Measurements from ENCODE around the gene CHGA. TPM values are rescaled to one million over a fixed set of nuclear protein-coding genes. Genes with fewer than 3 reads are reported as not detected.

The CHGA gene
- total and polyA plus RNA-seq, 4 donors: 0.05 TPM; not detected in 3

DNA sequence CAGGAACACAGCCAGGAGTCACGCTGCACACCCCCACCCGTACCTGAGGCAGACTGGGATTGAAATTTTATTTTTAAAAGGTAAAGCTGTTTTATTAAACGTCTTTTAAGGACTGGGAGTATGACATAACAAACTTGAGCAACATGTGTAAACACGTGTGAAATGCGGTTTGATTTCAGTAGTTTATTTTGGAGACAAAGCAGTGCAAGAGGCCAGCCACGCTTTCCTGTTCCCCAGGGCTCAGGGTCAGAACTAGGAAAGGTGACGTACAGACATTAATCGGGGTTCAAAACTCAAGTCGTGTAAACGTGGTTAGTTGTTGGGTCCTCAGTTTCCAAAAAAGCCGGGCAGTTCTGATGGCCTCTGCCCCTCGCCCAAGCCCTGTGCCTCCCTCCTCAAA, 16.7 kb downstream of the CHGA start:
- TF ChIP-seq, protein P1, sequence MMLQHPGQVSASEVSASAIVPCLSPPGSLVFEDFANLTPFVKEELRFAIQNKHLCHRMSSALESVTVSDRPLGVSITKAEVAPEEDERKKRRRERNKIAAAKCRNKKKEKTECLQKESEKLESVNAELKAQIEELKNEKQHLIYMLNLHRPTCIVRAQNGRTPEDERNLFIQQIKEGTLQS (IDR thresholded peaks at IDR 0.05): no peak
- TF ChIP-seq SP1 (IDR thresholded peaks at IDR 0.05) (no peak), EGR1 (IDR thresholded peaks at IDR 0.05; ENCODE audit: low read depth in 2 of 2) (no peak), RXRA (IDR thresholded peaks at IDR 0.05) (peak in 1 of 2 donors; percentile 77), HNF4A (conservative IDR thresholded peaks at IDR 0.05) (peak in 1 of 2 donors; percentile 56)
- TF ChIP-seq, protein P2, sequence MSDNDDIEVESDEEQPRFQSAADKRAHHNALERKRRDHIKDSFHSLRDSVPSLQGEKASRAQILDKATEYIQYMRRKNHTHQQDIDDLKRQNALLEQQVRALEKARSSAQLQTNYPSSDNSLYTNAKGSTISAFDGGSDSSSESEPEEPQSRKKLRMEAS (IDR thresholded peaks at IDR 0.05): no peak
- Histone ChIP-seq H3K36me3 (ENCODE audit: control insufficient read depth in 4 of 4, insufficient read depth in 3 of 4, low read depth in 1 of 4, low read length in 3 of 4) (peaks cover 0 to 25% (median 4%) of the 10 kb centered on the region in 4 donors), H3K27me3 (ENCODE audit: control insufficient read depth in 4 of 4, insufficient read depth in 4 of 4, low read length in 3 of 4) (no peaks in the 10 kb centered on the region), H3K4me1 (ENCODE audit: control insufficient read depth in 4 of 4, insufficient read depth in 4 of 4, low read length in 3 of 4) (peaks cover 3 to 17% (median 12%) of the 10 kb centered on the region in 4 donors), H3K27ac (ENCODE audit: low read depth in 1 of 2, low read length in 2 of 2) (no peak overlapping the region), H3K9me3 (ENCODE audit: control insufficient read depth in 4 of 4, low read length in 3 of 4) (no peaks in the 10 kb centered on the region), H3K4me3 (ENCODE audit: low read depth in 1 of 3, low read length in 3 of 3) (no peak overlapping the region), H3K9ac (ENCODE audit: low read depth in 1 of 2, low read length in 2 of 2) (no peak overlapping the region)
- no peak for DNase-seq (ENCODE audit: low spot score)
- 51% methylated on average over 12 of the region's 12 CpGs for WGBS

DNA sequence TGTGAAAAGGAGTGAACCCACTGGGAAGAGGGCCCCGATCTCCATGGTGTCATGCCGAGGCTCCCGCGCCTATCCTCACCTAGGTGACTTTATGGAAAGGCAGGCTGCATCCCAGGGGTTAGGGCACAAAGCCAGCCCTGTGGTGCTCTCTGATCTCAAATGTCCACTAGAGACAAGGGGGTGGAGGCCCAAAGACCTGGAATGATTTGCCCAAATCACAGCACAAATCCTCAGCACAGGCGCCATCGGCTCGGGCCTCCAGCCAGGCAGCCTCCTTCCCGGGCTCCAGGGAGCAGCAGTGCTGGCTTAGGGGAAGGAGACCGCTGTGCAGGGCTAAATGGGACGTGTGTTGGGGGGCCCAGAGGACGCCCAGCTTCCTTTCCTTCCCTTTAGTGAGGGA, 17.6 kb downstream of the CHGA start:
- Histone ChIP-seq H3K27ac (ENCODE audit: low read depth in 1 of 2, low read length in 2 of 2) (no peak overlapping the region), H3K27me3 (ENCODE audit: control insufficient read depth in 4 of 4, insufficient read depth in 4 of 4, low read length in 3 of 4) (no peaks in the 10 kb centered on the region), H3K36me3 (ENCODE audit: control insufficient read depth in 4 of 4, insufficient read depth in 3 of 4, low read depth in 1 of 4, low read length in 3 of 4) (peaks cover 0 to 30% (median 6%) of the 10 kb centered on the region in 4 donors), H3K4me3 (ENCODE audit: low read depth in 1 of 3, low read length in 3 of 3) (no peak overlapping the region), H3K9ac (ENCODE audit: low read depth in 1 of 2, low read length in 2 of 2) (no peak overlapping the region), H3K9me3 (ENCODE audit: control insufficient read depth in 4 of 4, low read length in 3 of 4) (no peaks in the 10 kb centered on the region), H3K4me1 (ENCODE audit: control insufficient read depth in 4 of 4, insufficient read depth in 4 of 4, low read length in 3 of 4) (peaks cover 3 to 17% (median 12%) of the 10 kb centered on the region in 4 donors)
- DNase-seq (ENCODE audit: low spot score): no peak
- WGBS: 83% methylated on average over 11 of the region's 11 CpGs
- TF ChIP-seq, protein P3, sequence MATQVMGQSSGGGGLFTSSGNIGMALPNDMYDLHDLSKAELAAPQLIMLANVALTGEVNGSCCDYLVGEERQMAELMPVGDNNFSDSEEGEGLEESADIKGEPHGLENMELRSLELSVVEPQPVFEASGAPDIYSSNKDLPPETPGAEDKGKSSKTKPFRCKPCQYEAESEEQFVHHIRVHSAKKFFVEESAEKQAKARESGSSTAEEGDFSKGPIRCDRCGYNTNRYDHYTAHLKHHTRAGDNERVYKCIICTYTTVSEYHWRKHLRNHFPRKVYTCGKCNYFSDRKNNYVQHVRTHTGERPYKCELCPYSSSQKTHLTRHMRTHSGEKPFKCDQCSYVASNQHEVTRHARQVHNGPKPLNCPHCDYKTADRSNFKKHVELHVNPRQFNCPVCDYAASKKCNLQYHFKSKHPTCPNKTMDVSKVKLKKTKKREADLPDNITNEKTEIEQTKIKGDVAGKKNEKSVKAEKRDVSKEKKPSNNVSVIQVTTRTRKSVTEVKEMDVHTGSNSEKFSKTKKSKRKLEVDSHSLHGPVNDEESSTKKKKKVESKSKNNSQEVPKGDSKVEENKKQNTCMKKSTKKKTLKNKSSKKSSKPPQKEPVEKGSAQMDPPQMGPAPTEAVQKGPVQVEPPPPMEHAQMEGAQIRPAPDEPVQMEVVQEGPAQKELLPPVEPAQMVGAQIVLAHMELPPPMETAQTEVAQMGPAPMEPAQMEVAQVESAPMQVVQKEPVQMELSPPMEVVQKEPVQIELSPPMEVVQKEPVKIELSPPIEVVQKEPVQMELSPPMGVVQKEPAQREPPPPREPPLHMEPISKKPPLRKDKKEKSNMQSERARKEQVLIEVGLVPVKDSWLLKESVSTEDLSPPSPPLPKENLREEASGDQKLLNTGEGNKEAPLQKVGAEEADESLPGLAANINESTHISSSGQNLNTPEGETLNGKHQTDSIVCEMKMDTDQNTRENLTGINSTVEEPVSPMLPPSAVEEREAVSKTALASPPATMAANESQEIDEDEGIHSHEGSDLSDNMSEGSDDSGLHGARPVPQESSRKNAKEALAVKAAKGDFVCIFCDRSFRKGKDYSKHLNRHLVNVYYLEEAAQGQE (IDR thresholded peaks at IDR 0.05): no peak
- TF ChIP-seq FOXA1 (IDR thresholded peaks at IDR 0.05) (no peak), SP1 (IDR thresholded peaks at IDR 0.05) (no peak), HNF4G (IDR thresholded peaks at IDR 0.05) (no peak), RAD21 (IDR thresholded peaks at IDR 0.05) (no peak), FOXA2 (IDR thresholded peaks at IDR 0.05) (no peak)
- TF ChIP-seq, protein P1 (IDR thresholded peaks at IDR 0.05): no peak
- TF ChIP-seq, protein P4, sequence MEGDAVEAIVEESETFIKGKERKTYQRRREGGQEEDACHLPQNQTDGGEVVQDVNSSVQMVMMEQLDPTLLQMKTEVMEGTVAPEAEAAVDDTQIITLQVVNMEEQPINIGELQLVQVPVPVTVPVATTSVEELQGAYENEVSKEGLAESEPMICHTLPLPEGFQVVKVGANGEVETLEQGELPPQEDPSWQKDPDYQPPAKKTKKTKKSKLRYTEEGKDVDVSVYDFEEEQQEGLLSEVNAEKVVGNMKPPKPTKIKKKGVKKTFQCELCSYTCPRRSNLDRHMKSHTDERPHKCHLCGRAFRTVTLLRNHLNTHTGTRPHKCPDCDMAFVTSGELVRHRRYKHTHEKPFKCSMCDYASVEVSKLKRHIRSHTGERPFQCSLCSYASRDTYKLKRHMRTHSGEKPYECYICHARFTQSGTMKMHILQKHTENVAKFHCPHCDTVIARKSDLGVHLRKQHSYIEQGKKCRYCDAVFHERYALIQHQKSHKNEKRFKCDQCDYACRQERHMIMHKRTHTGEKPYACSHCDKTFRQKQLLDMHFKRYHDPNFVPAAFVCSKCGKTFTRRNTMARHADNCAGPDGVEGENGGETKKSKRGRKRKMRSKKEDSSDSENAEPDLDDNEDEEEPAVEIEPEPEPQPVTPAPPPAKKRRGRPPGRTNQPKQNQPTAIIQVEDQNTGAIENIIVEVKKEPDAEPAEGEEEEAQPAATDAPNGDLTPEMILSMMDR (IDR thresholded peaks at IDR 0.05; ENCODE audit: low read depth, low read length, missing input control): no peak
- TF ChIP-seq, protein P5, sequence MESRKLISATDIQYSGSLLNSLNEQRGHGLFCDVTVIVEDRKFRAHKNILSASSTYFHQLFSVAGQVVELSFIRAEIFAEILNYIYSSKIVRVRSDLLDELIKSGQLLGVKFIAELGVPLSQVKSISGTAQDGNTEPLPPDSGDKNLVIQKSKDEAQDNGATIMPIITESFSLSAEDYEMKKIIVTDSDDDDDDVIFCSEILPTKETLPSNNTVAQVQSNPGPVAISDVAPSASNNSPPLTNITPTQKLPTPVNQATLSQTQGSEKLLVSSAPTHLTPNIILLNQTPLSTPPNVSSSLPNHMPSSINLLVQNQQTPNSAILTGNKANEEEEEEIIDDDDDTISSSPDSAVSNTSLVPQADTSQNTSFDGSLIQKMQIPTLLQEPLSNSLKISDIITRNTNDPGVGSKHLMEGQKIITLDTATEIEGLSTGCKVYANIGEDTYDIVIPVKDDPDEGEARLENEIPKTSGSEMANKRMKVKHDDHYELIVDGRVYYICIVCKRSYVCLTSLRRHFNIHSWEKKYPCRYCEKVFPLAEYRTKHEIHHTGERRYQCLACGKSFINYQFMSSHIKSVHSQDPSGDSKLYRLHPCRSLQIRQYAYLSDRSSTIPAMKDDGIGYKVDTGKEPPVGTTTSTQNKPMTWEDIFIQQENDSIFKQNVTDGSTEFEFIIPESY (IDR thresholded peaks at IDR 0.05): no peak

Measured in liver (tissue), 9 donors.